ENCODE measurements around the gene UGP2. TPM values are rescaled to one million over a fixed set of nuclear protein-coding genes. Genes with fewer than 3 reads are reported as not detected.

UGP2 gene
- total and polyA plus RNA-seq, 2 of the 4 experiments (the other 2 are of a cell fraction), result 45.0 to 58.8 TPM

DNA sequence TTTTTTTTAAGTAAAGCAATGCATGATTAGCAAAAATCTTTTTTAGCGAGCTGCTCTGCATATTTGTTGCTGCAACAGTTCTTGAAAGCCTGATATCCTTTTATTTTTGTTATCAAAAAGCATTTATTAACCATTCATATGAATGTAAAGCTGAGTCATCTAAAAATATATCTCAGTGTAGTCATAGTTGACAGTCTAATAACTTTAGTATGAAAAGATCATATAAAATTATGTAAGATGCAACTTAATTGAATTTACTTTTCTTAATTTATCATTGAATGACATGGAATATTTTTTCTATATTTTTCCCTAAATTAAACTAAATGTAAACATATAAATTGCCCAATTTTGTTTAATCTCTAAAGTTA is 8.5 kb downstream of the UGP2 start:
- ATAC-seq (ENCODE audit: low read depth), result no peak
- BruUV-seq (replicated peaks), result no TSS peak
- H3K14ac ChIP-seq (replicated peaks; ENCODE audit: low read depth, low read length), result no peak overlapping the region
- dilution Hi-C loops (cut with HindIII; ENCODE audit: low sequenced_read_pairs, unreplicated experiment) (loop anchor here (25.0 kb wide), 1 partner anchor 163 kb away; no protein-coding TSS in a partner anchor), intact Hi-C loops (cut with micrococcal nuclease) (no loop called here), in situ Hi-C loops (cut with MboI; ENCODE audit: low sequenced_read_pairs) (loop anchor here (10.0 kb wide), 2 partner anchors 155 to 245 kb away; no protein-coding TSS in a partner anchor)
- H4K8ac ChIP-seq (ENCODE audit: low read depth in 2 of 2, low read length in 2 of 2), result no peak overlapping the region
- H2AFZ ChIP-seq (replicated peaks; ENCODE audit: low read length, poor library complexity), result no peak overlapping the region
- TF ChIP-seq MAFK (IDR thresholded peaks at IDR 0.05; ENCODE audit: low read depth, low read length), result peak; percentile 85
- TF ChIP-seq FOS (IDR thresholded peaks at IDR 0.05; ENCODE audit: low read depth, low read length), result no peak
- no peak for TF ChIP-seq MXI1 (IDR thresholded peaks at IDR 0.05; ENCODE audit: borderline replicate concordance, low read depth, low read length)
- no peaks in the 10 kb centered on the region for H3K27me3 ChIP-seq (ENCODE audit: control insufficient read depth, insufficient read depth, low read length)
- no peaks in the 10 kb centered on the region for H3K9me3 ChIP-seq (ENCODE audit: control insufficient read depth, insufficient read depth, low read length)
- H3K23ac ChIP-seq (ENCODE audit: low read depth, low read length), result no peak overlapping the region
- H4K91ac ChIP-seq (ENCODE audit: insufficient read depth, low read depth, low read length), result no peak overlapping the region
- no peak overlapping the region for H3K56ac ChIP-seq (ENCODE audit: extremely low read depth, insufficient read depth, low read length)
- H3K4me3 ChIP-seq (ENCODE audit: insufficient read depth, low read depth, low read length), result no peak overlapping the region
- no peak overlapping the region for H3K4ac ChIP-seq (ENCODE audit: low read depth, low read length)
- H3K9me1 ChIP-seq (ENCODE audit: insufficient read depth, low read length), result no peaks in the 10 kb centered on the region; the same call in 1 of the 2 replicates
- H3K27ac ChIP-seq (ENCODE audit: insufficient read depth, low read length), result no peak overlapping the region
- no peak overlapping the region for H2BK120ac ChIP-seq (ENCODE audit: low read depth, low read length)
- no peak overlapping the region for H3K4me2 ChIP-seq (ENCODE audit: low read depth, low read length)
- no peak overlapping the region for H2AK9ac ChIP-seq (replicated peaks; ENCODE audit: low read depth, low read length, poor library complexity)
- H2AK5ac ChIP-seq (ENCODE audit: low read depth, low read length), result no peak overlapping the region
- ChIA-PET POLR2A (ENCODE audit: unreplicated experiment) (no interaction called here), CTCF (interaction anchor here (0.8 kb wide), 1 partner anchor 184 kb away, joined by 3 read pairs; no protein-coding TSS in a partner anchor)
- no peak overlapping the region for H2BK20ac ChIP-seq (ENCODE audit: low read depth, low read length)
- H4K20me1 ChIP-seq (ENCODE audit: insufficient read depth, low read length), result peaks cover 36% of the 10 kb centered on the region; the same call in 1 of the 2 replicates
- peaks cover 16 to 54% of the 10 kb centered on the region in 2 experiments for H3K79me1 ChIP-seq (ENCODE audit: low read depth in 1 of 2, low read length in 2 of 2)
- no peak overlapping the region for H2BK15ac ChIP-seq (ENCODE audit: low read depth, low read length)
- H3K9ac ChIP-seq (ENCODE audit: low read depth, low read length), result no peak overlapping the region
- H3K36me3 ChIP-seq (ENCODE audit: control insufficient read depth, insufficient read depth, low read length), result no peaks in the 10 kb centered on the region
- H4K5ac ChIP-seq (ENCODE audit: low read depth, low read length), result no peak overlapping the region
- H2BK5ac ChIP-seq (ENCODE audit: low read depth, low read length, poor library complexity, severe bottlenecking), result no peak overlapping the region
- H3K4me1 ChIP-seq (ENCODE audit: control insufficient read depth, insufficient read depth, low read length), result peaks cover 13% of the 10 kb centered on the region
- WGBS, 2 experiments (ENCODE audit: extremely low coverage in 2 of 2, insufficient read length in 1 of 2), result no CpG with 5 or more reads among the region's 1 CpG
- DNase-seq, result no peak
- no peak overlapping the region for H3K18ac ChIP-seq (ENCODE audit: low read depth, low read length)
